ENCODE data around the gene ATP2A1.

DNA sequence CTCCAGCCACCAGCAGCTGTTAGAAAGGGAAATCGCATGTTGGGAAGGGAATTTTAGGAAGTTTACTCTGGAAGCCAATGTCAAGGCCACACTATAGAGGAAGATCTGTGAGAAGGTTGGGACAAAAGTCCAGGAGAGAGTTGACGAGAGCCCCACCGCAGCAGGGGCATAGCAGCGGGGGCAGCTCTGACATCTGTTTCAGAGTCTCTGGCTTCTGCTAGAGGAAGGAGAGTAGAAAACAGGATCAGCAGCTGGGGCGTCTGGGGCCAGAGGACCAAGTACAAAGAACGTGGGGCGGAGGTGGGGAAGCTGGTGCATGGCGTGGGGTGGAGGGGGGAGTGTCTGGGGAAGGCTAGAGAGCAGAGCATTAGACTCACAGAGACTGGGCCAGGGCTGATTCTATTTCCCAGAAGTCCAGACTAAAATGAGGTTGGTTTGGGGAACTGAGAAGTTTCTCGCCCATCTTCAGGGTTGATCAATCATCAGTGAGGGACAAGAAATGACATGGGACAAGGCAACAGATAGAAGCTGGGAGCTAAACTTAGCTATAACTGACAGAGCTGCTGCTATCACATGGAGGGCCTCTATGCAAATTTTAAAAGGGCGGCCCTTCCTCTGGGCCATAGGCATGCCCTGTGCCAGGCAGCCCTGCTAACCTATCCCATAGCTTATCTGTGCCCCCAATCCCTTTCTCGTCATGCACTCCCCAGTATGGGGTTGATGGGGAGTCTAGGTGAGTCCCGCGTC lies 45.5 kb downstream of the ATP2A1 start:
- TF ChIP-seq, protein P1, sequence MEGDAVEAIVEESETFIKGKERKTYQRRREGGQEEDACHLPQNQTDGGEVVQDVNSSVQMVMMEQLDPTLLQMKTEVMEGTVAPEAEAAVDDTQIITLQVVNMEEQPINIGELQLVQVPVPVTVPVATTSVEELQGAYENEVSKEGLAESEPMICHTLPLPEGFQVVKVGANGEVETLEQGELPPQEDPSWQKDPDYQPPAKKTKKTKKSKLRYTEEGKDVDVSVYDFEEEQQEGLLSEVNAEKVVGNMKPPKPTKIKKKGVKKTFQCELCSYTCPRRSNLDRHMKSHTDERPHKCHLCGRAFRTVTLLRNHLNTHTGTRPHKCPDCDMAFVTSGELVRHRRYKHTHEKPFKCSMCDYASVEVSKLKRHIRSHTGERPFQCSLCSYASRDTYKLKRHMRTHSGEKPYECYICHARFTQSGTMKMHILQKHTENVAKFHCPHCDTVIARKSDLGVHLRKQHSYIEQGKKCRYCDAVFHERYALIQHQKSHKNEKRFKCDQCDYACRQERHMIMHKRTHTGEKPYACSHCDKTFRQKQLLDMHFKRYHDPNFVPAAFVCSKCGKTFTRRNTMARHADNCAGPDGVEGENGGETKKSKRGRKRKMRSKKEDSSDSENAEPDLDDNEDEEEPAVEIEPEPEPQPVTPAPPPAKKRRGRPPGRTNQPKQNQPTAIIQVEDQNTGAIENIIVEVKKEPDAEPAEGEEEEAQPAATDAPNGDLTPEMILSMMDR (conservative IDR thresholded peaks at IDR 0.05; ENCODE audit: low read depth, low read length), result no peak
- TF ChIP-seq POLR2A (IDR thresholded peaks at IDR 0.05; ENCODE audit: low read depth, low read length) (no peak), MAFK (IDR thresholded peaks at IDR 0.05; ENCODE audit: low read depth, low read length) (no peak), CEBPB (IDR thresholded peaks at IDR 0.05; ENCODE audit: low read depth, low read length) (no peak), RFX5 (IDR thresholded peaks at IDR 0.05; ENCODE audit: low read depth, low read length) (no peak), RAD21 (IDR thresholded peaks at IDR 0.05; ENCODE audit: low read length) (no peak), BHLHE40 (IDR thresholded peaks at IDR 0.05; ENCODE audit: low read depth, low read length) (no peak), MAZ (IDR thresholded peaks at IDR 0.05; ENCODE audit: borderline replicate concordance, low read depth, low read length) (no peak), RCOR1 (IDR thresholded peaks at IDR 0.05; ENCODE audit: insufficient replicate concordance, low read length) (no peak), MXI1 (IDR thresholded peaks at IDR 0.05; ENCODE audit: borderline replicate concordance, low read depth, low read length) (no peak)
- TF ChIP-seq, protein P2, sequence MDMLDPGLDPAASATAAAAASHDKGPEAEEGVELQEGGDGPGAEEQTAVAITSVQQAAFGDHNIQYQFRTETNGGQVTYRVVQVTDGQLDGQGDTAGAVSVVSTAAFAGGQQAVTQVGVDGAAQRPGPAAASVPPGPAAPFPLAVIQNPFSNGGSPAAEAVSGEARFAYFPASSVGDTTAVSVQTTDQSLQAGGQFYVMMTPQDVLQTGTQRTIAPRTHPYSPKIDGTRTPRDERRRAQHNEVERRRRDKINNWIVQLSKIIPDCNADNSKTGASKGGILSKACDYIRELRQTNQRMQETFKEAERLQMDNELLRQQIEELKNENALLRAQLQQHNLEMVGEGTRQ (IDR thresholded peaks at IDR 0.05; ENCODE audit: low read depth, low read length), result no peak
- TF ChIP-seq, protein P3, sequence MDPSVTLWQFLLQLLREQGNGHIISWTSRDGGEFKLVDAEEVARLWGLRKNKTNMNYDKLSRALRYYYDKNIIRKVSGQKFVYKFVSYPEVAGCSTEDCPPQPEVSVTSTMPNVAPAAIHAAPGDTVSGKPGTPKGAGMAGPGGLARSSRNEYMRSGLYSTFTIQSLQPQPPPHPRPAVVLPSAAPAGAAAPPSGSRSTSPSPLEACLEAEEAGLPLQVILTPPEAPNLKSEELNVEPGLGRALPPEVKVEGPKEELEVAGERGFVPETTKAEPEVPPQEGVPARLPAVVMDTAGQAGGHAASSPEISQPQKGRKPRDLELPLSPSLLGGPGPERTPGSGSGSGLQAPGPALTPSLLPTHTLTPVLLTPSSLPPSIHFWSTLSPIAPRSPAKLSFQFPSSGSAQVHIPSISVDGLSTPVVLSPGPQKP (IDR thresholded peaks at IDR 0.05; ENCODE audit: borderline replicate concordance, low read depth, low read length), result no peak
